Adrenal gland (tissue), 12 donors: ENCODE data around the gene PROM1. TPM values are rescaled to one million over a fixed set of nuclear protein-coding genes. Genes with fewer than 3 reads are reported as not detected.

Experiments
- DNase-seq, 7 donors: peaks; one replicate each; pipeline ENCODE4 v3.0.0-alpha.2; 2019 to 2020
- H3K27ac ChIP-seq, 5 donors: fragments of 200-600 bp; sonication (generic) in 4 of 5; 1 replicate in 3 of 5; 2 replicates in 2 of 5; pipeline versions ENCODE4 v1.5.1 to v1.8.0; 2016 to 2020; ENCODE audit warnings: mild to moderate bottlenecking in 1 of 5
- H3K27me3 ChIP-seq: fragments of 200-600 bp; 2 replicates; pipeline ENCODE4 v1.8.0; 2021
- H3K36me3 ChIP-seq, 2 donors: fragments of 200-600 bp; replicated peaks in 1 of 2; 1 replicate in 1 of 2; 2 replicates in 1 of 2; pipeline versions ENCODE4 v1.5.1 to v1.8.0; 2018 to 2022
- H3K4me1 ChIP-seq, 2 donors: fragments of 200-600 bp; replicated peaks in 1 of 2; 1 replicate in 1 of 2; 2 replicates in 1 of 2; pipeline versions ENCODE4 v1.5.1 to v1.8.0; 2018 to 2021
- H3K4me3 ChIP-seq, 4 donors: fragments of 200-600 bp; sonication (generic) in 3 of 4; one replicate each; pipeline ENCODE4 v1.5.1; 2016 to 2018
- H3K9me3 ChIP-seq, 3 donors: fragments of 200-600 bp; sonication (generic) in 1 of 3; replicated peaks in 1 of 3; 1 replicate in 2 of 3; 2 replicates in 1 of 3; pipeline versions ENCODE4 v1.5.1 to v1.8.0; 2016 to 2021
- CTCF ChIP-seq, 6 experiments: fragments of 450-650 bp in 4 of 6; fragments of 200-600 bp in 2 of 6; sonication (generic) in 1 of 6; IDR thresholded peaks; 1 replicate in 5 of 6; 2 replicates in 1 of 6; pipeline versions ENCODE4 v1.5.1 to v1.8.0; 2016 to 2021; ENCODE audit warnings: antibody characterized with exemption in 6 of 6, mild to moderate bottlenecking in 2 of 6, moderate library complexity in 1 of 6
- POLR2A ChIP-seq, 2 donors: fragments of 450-650 bp; IDR thresholded peaks; one replicate each; pipeline ENCODE4 v1.6.1; 2017; ENCODE audit warnings: antibody characterized with exemption in 2 of 2, mild to moderate bottlenecking in 2 of 2, moderate library complexity in 1 of 2
- WGBS, 4 donors: extraction: QIAGEN DNeasy Blood & Tissue Kit in 2 of 4; methylation state at CpG; one replicate each; pipeline versions ENCODE4 v1.1.5 to v1.1.7; 2013 to 2017; 5-methylcytosine and 5-hydroxymethylcytosine counted together
- intact Hi-C, 2 donors: fragments of 100-400 bp; cut with DNase I; formaldehyde crosslinking; loops; one replicate each; pipeline versions ENCODE4 v1.14.1 to v1.15.0; 2022 to 2023
- polyA plus RNA-seq, 3 donors: library from polyadenylated mRNA; stranded (reverse); fragments of 200-250 nt in 2 of 3; fragments of 350-450 nt in 1 of 3; fragmentation: Illumina TruSeq in 1 of 3; extraction: RNeasy Lipid Tissue Mini Kit (QIAGEN cat#74804) in 1 of 3; gene quantifications; one replicate each; pipeline ENCODE4 v1.2.3, GENCODE V29; 2013 to 2014
- total RNA-seq, 9 donors: library from RNA; depleted of rRNA in 4 of 9; stranded (reverse); fragments of >200 nt in 4 of 9; fragments of 120-200 nt in 1 of 9; fragmentation: NEBNext Ultra II Directional in 1 of 9; extraction: Animal tissue kit (Norgen Biotek cat#: 25700) in 1 of 9; gene quantifications; one replicate each; pipeline versions ENCODE4 v1.1.0 to v1.2.4, GENCODE V29; 2013 to 2023
- donor health status: healthy with polysubstance abuse.
- donor health status: Bipolar disorder and iron deficiency.
- donor health status: DM: yes; HTN: yes; CAD: no.
- donor health status: DM: no; HTN: no; CAD: no.
- donor health status: DM: no; HTN: no; CAD: no.
- donor health status: DM: yes; HTN: yes; CAD: no.

PROM1 gene
- total and polyA plus RNA-seq, 12 donors: 0.14 to 1.6 (median 0.39) TPM; not detected in 4

- Histone ChIP-seq H3K36me3 (no peaks in the 10 kb centered on the region), H3K4me1 (no peaks in the 10 kb centered on the region), H3K9me3 (no peaks in the 10 kb centered on the region), H3K27ac (no peak overlapping the region), H3K4me3 (no peak overlapping the region), H3K27me3 (no peaks in the 10 kb centered on the region)
- TF ChIP-seq CTCF (IDR thresholded peaks at IDR 0.05) (no peak), POLR2A (IDR thresholded peaks at IDR 0.05) (no peak)
- no peak for DNase-seq
- 66 to 77% (median 67%) methylated on average over 6 of the region's 6 CpGs for WGBS, 4 donors
- intact Hi-C loops: no loop called here
These were observed 94.4 kb downstream of the PROM1 start for GRCh38 chr4:15989424-15989823.

GRCh38 chr4:15988222-15988621 is 95.6 kb downstream of the PROM1 start:
- DNase-seq: no peak
- TF ChIP-seq CTCF (IDR thresholded peaks at IDR 0.05) (no peak), POLR2A (IDR thresholded peaks at IDR 0.05) (no peak)
- Histone ChIP-seq H3K27ac (no peak overlapping the region), H3K4me1 (no peaks in the 10 kb centered on the region), H3K36me3 (no peaks in the 10 kb centered on the region), H3K9me3 (no peaks in the 10 kb centered on the region), H3K27me3 (no peaks in the 10 kb centered on the region), H3K4me3 (no peak overlapping the region)
- 73 to 95% (median 86%) methylated on average over 1 of the region's 1 CpG for WGBS, 4 donors
- intact Hi-C loops: no loop called here

GRCh38 chr4:15986907-15987306 is 96.9 kb downstream of the PROM1 start:
- no peak overlapping the region for H3K4me3 ChIP-seq
- TF ChIP-seq CTCF (IDR thresholded peaks at IDR 0.05) (no peak), POLR2A (IDR thresholded peaks at IDR 0.05) (no peak)
- H3K36me3 ChIP-seq: no peaks in the 10 kb centered on the region
- no peaks in the 10 kb centered on the region for H3K27me3 ChIP-seq
- no peaks in the 10 kb centered on the region for H3K4me1 ChIP-seq
- no peaks in the 10 kb centered on the region for H3K9me3 ChIP-seq
- peak in 1 of 7 donors; percentile 70 for DNase-seq
- intact Hi-C loops: no loop called here
- no peak overlapping the region for H3K27ac ChIP-seq
- 55 to 57% (median 56%) methylated on average over 1 to 5 of the region's 5 CpGs for WGBS, 4 donors

GRCh38 chr4:15983610-15984009 is 100.2 kb downstream of the PROM1 start:
- Histone ChIP-seq H3K4me1 (no peaks in the 10 kb centered on the region), H3K9me3 (no peaks in the 10 kb centered on the region), H3K36me3 (no peaks in the 10 kb centered on the region), H3K4me3 (no peak overlapping the region), H3K27ac (no peak overlapping the region), H3K27me3 (no peaks in the 10 kb centered on the region)
- no peak for DNase-seq
- intact Hi-C loops: no loop called here
- WGBS, 4 donors: 76 to 84% (median 79%) methylated on average over 2 of the region's 2 CpGs
- no peak for TF ChIP-seq CTCF (IDR thresholded peaks at IDR 0.05)
